C4-2B (cell line): ENCODE data around the gene CREM.

Experiments
- H3K27ac ChIP-seq: fragments of 450-650 bp; 2 replicates; pipeline ENCODE4 v1.5.1; 2017
- CTCF ChIP-seq: fragments of 450-650 bp; conservative IDR thresholded peaks from 2 replicates; pipeline ENCODE4 v1.5.1; 2017; ENCODE audit warnings: mild to moderate bottlenecking
- ZFX ChIP-seq: fragments of 450-650 bp; IDR thresholded peaks from 2 replicates; pipeline ENCODE4 v1.6.1; 2017

The CREM gene

DNA sequence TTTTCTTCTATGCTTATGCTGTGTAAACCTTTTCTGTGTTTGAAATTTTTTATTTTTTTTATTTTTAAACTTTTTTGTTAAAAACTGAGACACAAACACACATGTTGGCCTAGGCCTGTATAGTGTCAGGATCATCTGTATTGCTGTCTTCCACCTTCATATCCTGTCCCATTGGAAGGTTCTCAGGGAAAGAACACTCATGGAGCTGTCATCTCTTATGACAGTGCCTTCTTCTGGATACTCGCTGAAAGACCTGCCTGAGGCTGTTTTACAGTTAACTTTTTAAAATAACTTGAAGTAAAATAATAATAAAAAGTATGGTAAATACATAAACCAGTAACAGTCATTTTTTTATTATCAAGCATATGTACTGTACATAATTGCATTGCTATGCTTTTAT lies 34.1 kb downstream of the CREM start:
- no peak overlapping the region for H3K27ac ChIP-seq
- TF ChIP-seq CTCF: no peak
- TF ChIP-seq ZFX: no peak

DNA sequence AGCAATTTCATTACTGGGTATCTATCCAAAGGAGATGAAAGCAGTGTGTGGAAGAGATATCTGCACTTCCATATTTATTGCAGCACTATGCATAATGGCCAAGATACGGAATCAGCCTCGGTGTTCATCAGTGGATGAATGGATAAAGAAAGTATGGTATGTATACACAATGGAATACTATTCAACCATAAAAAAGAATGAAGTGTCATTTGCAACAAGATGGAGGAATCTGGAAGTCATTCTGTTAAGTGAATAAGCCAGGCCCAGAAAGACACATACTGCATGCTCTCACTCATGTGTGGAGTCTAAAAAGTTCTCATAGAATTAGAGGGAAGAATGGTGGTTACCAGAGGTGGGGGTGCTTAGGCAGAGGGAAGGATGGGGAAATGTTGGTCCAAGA lies 35.3 kb downstream of the CREM start:
- TF ChIP-seq CTCF (no peak), ZFX (no peak)
- no peak overlapping the region for H3K27ac ChIP-seq

DNA sequence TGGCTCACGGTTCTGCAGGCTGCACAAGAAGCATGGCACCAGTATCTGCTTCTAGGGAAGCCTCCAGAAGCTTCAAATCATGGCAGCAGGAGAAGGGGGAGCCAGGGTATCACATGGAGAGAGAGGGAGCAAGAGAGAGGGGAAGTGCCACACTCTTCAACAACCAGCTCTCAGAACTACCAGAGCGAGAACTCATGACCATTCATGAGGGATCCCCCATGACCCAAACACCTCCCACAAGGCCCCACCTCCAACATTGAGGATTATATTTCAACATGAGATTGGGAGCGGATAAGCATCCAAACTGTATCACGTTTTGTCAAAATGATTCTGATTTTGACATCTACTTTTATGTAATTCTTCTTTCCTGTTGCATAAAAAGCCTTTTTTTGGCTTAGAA lies 38.5 kb downstream of the CREM start:
- no peak overlapping the region for H3K27ac ChIP-seq
- TF ChIP-seq CTCF (no peak), ZFX (no peak)

DNA sequence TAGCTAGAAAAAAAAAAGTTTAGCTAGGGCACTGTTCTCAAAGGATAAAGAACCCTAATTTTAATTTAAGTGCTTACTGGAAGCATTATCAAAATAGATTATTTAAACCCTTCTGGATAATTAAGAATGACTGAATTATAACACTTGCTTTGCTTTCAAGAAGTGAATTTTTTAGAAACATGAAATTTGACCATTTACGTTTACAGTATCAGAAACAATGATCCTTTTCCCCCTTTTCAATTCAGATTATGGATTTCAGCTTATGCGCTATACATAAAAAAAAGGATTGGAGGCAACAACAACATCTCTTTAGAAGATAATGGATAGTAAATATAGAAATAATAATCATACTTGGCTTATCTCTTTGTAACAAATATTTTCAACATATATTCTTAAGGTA lies 39.2 kb downstream of the CREM start:
- TF ChIP-seq CTCF (no peak), ZFX (no peak)
- no peak overlapping the region for H3K27ac ChIP-seq

DNA sequence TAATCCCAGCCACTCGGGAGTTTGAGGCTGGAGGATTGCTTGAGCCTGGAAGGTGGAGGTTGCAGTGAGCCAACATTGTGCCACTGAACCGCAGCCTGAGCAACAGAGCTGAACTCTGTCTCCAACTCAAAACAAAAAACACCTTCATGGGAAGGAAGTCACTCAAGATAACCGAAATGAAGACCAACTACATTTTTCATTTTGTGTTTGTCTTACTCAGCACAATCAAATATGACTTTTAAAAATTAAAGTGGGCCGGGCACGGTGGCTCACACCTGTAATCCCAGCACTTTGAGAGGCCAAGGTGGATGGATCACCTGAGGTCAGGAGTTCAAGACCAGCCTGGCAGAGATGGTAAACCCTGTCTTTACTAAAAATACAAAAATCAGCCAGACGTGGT lies 40.0 kb downstream of the CREM start:
- H3K27ac ChIP-seq: no peak overlapping the region
- no peak for TF ChIP-seq CTCF
- TF ChIP-seq ZFX: no peak

- TF ChIP-seq ZFX (no peak), CTCF (no peak)
Observed at GRCh38 chr10:35167342-35167741, 40.7 kb downstream of the CREM start.

GRCh38 chr10:35172146-35172545 lies 45.5 kb downstream of the CREM start:
- no peak overlapping the region for H3K27ac ChIP-seq
- TF ChIP-seq CTCF (no peak), ZFX (no peak)

More at GRCh38 chr10:35167342-35167741, 40.7 kb downstream of the CREM start:
- no peak overlapping the region for H3K27ac ChIP-seq
